HG03439 (cell line): Measurements from ENCODE around the gene ADGRG1.

Source experiments
- ATAC-seq: cut with Tn5 transposase; IDR thresholded peaks from one replicate; pipeline ENCODE4 v1.9.1; 2021; ENCODE audit warnings: mild to moderate bottlenecking, moderate library complexity; ENCODE audit not compliant: unreplicated experiment

The ADGRG1 gene

DNA sequence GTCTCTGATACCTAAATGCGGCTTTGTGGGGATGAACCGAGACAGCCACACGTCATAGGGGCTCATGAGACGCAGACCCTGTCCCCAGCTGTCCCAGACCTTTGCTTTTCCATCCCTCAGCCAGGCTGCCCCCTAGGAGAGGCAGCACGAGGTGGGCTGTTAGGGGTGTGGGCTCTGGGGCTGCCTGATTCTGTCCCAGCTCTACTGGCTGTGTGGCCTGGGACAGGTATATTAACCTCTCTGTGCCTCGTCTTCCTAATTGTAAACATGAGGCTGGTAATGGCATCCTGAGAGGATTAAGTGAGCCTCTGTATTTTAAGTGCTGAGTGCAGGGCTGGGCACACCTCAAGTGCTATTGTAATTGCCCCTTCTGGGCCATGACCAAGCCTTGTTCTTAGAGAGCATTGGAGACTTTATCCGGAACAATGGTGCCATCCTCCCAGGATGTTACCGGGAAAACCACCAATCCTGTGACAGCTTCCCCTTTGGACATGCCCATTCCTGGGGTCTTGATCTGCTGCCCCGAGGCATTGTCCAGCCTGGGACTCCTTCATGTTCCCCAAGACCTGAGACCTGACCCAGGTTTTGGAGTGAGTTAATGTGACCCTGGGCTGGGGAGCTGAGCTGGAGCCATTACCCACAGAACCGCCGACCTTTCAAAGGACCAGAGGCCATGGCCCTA is 5.1 kb downstream of the ADGRG1 start:
- no peak for ATAC-seq

DNA sequence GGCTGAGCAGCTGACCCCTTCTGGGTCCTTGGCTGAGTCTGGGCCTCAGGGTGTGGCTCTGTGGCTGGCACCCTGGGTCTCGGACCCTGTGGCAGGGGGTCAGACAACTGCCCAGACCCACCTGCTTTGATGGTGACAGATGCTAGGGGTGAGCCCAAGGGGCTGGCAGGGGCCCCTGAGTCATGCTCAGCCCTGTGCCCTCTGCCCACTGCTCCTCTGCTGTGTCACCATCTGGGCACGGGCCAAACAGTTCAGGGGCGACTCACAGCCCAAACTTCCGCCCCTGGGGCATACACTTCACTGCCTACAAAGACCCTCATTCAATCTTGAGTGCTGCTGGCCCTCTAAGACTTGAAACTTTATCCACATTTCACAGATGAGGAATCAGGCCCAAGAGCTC is 5.7 kb downstream of the ADGRG1 start:
- no peak for ATAC-seq

DNA sequence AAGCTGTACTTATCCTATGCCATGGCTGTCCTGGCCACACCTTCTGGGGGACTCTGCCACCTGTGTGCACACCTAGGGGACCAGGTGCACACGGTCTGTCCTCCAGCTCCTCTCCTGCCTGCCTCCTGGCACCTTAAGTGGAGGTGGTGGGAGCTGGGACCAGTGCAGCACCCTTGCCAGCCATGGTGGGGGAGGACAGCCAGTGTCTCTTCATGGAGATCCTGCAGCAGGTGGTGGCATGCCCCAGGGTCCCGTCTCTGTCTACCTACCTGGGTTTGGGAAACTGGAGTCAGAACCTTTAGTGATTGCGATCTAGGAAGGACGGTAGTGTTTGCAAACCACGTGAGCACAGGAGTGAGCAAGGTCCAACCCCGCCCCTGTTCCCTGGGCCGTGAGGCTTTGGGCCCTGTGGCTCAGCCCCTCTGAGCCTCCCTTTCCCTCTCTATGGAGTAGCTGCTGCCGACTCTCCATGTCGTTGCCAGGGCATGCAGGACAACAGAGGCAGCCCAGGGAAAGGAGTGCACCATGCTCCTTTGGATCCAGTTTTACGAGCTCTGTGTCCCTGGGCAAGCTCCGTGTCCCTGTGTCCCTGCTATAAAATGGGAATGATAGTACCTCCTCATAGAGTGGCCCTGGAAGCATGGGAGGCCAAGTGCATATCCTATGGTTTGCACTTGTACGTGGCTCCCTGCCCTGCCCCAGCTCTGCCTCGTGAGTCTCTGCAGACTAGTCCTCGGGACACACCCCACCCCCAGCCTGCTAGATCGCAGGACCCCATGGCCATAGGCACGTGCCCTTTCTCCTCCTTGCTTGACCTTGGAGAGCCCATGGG is 7.1 kb downstream of the ADGRG1 start:
- no peak for ATAC-seq

DNA sequence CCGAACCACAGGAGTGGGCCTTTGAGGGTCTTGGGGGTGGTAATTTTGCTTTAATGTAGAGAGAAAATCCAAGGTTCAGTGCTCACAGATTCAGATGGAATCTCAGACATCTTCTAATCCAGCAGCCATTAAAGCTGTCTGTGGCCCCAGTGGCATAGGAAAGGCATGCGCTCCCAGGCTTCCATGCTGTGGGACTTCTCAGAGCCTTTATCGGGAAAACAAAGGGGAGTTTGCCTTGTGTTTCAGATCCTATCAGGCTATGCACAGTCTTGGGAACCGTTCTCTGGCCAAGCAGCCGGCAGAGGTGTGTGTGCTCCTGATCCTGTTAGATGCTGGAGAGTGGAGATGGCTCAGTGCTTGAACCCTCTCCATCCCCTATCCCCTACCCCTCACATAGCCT is 7.8 kb downstream of the ADGRG1 start:
- ATAC-seq, result no peak

DNA sequence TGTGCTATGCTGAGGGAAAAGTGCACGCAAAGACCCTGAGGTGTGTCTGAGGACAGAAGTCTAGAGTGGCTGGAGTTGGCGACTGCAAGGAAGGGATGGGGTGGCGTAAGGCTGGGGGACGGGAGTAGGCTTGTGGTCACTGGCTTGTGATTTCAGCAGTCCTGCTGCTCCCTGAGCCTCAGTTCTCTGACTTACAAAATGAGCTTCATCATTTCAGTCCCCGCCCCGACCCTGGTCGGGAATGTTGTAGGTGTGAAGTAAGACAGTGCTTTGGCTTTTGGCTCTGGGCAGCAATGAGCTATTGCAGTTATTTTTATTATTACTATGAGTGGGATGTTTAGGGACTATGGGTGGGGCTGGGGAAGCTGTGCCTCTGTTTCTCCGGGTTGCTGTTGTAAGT is 8.6 kb downstream of the ADGRG1 start:
- ATAC-seq, result no peak

DNA sequence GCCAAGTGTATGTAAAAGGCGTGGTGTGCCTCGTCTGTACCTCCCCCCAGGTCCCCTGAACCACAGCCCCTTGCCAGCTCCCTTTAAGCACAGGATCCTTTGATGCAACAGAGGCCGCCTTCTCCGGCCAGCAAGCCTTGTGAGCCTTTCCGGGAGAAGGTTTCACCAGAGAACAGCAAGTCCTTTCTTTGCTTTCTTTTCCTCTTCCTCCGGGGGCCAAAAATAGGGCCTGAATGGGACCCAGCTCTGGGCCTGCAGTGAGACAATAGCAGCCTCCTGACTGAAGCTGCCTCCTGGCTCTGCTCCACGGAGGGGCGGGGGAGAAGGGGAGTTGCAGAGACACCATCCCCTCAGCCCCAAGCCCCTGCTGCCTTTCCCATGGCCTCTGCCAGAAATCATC is 9.0 kb downstream of the ADGRG1 start:
- ATAC-seq, result no peak

DNA sequence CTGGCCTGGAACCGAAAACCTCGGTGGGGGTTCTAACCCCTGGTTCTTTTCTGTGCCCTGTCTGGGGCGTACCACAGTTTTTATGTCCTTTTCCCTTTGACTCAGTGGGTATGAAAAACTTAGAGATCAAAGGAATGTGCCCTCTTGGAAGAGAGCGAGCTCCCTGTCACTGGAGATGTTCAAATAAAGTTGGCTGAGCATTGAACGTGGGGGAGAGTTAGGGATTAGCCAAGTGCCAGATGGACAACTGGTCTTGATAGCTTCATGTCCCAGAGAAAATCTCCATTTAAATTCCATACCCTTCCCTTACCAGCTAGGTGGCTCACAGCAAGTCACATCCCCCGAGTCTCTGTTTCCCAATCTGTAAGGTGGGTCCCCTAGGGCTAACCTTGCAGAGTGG is 9.5 kb downstream of the ADGRG1 start:
- ATAC-seq, result no peak

DNA sequence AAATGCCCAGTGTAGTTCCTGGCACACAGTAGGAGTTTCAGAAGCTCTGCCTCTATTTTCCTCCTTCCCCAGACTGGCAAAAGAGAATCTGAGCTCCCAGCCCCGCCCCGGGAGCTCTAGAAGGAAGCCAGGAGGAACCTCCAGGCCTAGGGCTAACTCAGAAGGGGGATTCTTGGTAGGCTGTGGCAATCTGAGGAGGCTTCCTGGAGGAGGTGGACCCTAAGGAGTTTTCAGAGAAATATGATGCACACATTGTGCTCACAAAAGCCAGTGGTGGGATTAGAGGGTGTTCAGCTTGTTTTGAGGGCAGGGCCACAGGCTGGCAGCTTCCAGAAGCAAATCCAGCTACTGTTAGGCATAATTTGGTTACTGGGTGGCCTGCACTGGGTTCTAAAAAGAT is 10.0 kb downstream of the ADGRG1 start:
- no peak for ATAC-seq

DNA sequence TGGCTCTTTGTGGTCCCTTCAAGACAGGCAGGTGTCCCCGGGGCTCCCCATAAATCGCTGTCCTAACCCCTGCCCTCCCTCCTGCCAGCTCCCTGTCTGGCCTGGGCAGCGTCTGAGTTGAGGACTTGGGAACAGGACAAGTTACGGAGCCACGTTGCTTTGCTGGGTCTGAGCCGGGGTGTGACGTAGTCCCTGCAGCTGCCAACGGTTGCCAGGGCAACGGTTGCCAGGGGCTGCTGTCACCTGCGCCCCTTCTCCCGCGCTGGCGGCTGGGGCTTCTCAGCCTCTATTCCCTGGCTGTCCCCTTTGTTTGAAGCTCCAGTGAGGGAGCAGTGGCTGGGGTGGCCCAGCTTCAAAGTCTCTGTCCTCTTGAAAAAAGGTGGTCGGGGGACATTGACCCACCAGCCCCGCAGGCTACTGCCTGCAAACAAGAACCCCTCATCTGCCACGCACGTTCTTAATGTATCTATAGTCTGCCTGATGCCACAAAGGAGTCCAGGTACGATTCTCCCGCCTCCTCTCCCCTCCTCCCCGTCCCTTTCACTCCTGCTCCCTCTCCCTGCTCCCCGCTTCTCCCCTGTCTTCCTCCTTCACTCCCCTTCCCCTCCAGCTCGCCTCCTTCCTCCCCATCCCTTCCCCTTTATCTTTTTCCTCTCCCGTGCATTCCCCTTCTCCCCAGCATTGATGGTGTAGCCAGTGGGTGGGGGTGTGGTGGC is 10.9 kb downstream of the ADGRG1 start:
- ATAC-seq, result no peak

DNA sequence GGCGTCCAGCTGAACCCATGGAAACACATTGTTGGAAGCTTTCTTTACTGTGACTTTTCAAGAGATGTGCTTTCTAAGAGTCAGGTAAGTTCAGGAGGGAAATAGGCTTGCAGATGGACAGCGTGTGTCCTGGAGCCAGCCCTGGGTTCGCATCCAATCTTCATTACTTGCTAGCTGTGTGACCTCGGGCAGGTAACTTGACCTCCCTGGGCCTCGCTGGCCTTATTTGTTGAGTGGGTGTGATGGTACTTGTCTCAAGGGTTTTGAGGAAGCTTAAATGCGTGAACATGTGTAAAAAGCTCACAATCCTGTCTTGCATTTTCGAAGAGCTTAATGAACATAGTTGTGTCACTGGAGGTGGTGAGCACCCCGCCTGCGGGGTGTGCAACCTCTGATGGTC is 11.8 kb downstream of the ADGRG1 start:
- no peak for ATAC-seq

DNA sequence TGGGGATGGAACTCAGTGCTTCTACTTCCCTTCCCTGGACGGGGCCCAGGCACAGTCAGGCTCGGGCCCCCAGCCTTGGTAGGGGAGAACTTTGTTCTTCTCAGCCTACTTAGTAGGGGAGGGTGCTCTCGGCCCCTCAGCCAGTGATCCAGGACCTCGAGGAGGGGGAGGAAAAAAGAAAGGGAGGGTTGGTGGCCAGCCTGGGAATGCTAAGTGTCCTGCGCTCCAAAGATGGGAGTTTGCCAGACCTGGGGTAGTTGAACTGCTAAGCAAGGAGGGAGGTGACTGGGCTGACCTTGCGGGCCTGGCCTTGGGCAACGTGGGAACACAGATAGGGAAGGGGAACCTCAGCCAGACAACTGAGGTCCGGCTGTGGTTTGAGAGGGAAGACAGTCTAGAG is 12.2 kb downstream of the ADGRG1 start:
- no peak for ATAC-seq

DNA sequence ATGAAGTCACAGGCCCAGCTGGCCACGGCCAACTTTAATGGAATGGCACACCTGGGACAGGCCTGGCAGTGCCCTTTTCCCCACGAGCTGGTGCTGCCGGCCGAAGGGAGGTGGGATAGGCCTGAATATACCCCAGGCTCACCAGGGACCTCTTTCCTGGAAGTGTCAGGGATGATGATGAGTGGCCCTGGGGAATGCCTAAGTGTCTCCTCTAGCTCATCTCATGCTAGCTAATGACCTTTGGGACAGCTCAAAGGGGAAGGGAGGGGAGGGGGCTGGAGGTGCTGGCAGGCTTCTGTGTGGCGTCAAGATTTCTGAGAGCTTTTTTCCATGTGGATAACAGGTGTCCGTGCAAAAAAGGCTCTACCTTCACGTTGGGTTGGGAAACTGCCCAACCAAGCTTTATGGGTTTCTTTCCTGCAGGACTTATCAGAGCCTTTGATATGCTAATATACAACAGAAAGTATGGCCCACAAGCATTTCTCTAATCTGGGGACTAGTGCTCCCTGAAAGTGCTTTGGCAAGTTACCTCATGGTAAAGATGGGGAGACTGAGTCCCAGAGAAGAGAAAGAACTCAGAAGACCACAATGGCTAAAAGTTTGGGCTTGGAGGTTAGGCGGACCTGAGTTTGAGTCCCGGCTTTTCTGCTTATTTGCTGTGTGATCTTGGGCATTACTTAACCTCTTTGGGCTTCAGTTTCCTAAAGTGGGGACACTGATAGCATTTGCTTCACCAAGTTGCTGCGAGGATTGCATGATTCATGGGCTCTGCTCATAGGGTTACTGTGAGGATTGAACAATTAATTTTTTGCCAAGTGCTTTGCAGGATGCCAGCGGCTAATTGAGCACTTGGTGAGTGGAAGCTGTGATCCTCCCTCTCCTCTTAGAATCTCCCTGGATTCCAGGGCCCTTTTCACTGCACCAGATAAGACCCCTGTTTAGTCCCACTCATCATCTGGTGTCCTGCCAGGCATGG is 14.0 kb downstream of the ADGRG1 start:
- ATAC-seq, result no peak

DNA sequence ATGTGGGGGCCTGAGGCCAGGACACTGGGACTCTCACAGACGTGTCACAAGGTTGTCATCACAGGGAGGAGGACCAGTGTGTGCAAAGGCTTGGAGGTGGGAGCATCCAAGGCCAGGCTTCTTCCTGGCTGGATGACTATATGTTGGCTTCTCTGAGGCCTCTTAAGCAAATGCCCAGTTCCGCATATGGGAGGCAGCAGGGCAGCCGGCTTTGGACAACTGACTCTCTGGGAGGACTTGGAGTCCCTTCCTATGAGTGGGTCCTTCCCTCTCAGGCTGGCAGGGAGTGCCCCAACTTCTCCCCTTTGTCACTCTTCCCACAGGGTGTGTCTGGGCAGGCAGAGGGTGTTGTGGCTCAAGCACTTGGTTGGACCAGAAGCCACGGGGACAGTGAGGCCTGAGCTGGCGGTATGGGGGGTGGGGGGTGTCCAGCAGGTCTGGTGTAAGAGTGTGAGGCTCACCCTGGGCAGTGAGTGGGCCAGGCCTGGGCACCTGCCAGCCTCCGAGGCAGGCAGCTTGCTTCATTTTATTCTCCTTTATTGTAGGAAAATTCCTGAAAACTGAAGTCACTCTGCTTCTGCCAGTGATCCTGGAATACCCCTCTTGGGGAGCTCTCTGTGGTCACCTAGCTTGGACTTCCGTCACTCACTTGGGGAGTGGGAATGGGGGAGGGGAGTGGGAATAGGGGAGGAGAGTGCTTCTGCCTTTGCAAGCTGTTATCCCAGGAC is 14.9 kb downstream of the ADGRG1 start:
- ATAC-seq, result no peak

DNA sequence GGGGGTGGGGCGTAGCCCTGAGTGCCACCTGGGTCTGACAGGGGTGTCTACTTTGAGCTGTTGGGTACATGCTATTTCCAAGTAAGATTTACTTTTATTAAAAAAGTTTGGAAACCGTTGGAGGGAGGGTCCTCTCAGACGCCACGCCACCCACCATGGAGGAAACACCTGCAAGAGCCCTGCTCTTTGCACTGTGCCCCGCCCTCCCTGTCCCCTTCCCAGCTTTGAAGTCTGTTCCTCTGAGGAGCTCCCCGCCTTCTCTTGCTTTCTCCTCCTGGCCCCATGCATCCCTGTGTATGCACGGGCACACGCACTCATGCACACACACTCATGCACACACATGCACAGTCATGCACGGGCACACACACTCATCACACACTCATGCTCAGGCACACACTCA is 15.5 kb downstream of the ADGRG1 start:
- ATAC-seq, result no peak

DNA sequence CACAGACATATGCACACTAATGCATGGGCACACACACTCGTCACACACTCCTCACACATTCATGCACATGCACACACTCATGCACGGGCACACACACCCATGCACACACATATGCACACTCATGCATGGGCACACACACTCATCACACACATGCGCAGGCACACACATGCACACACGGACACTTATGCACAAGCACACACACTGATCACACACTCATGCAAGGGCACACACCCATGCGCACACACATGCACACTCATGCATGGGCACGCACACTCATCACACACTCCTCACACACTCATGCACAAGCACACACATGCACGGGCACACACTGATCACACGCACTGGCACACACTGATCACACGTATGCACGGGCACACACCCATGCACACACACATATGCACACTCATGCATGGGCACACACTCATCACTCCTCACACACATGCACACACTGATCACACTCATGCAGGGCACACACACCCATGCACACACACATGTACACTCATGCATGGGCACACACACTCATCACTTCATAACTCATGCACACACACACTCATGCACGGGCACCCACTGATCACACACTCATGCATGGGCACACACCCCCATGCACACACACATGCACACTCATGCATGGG is 16.1 kb downstream of the ADGRG1 start:
- ATAC-seq, result no peak

DNA sequence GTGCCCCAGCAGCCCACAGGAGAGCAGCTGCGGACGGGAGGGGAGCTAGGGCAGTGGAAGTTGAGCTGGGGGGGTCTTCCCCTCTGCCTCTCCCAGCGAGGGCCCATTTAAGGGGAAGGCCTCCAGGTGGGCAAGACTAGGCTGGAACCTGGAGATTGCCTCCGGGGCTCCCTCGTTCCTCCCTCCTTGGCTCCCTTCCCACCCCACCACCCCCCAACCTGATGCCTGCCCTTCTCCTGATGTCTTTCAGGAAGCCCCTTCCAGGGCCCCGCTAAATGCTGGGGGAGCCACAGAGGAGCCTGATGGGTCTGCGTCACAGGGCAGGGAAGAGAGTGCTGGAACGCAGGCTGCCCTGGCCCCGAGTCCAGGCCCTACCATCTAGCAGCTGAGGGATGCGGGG is 16.7 kb downstream of the ADGRG1 start:
- ATAC-seq, result no peak

DNA sequence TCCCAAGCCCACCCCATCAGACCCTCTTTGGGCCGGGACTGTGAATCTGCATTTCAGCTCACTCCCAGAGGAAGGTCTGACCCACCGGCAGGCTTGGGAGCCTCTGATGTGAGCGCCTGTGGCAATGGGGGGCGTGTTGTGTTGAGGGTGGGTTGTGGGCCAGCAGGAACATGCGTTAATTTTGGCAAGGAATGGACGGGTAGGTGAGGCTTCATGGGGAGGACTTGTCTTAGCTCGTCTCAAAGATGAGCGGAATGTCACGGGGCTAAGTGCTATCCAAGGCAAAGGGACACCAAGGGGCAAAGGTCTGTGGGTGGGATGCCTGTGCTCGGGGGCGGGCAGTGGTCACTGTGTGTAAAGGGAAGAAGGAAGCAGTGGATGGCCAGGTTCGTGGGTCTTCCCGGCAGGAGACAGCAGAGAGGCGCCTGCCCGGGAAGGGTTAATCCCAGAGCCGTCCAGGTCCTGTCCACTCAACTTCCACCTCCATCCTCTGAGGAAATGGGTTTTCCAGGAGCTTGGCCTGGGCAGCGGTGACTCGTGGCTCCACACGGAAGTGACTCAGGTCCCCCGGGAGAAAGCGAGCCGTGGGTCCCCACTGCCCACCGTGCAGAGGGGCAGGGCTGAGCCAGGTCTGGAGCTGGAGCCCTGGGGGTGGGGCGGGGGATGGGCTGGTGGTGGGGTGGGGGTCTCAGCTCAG is 17.4 kb downstream of the ADGRG1 start:
- no peak for ATAC-seq

DNA sequence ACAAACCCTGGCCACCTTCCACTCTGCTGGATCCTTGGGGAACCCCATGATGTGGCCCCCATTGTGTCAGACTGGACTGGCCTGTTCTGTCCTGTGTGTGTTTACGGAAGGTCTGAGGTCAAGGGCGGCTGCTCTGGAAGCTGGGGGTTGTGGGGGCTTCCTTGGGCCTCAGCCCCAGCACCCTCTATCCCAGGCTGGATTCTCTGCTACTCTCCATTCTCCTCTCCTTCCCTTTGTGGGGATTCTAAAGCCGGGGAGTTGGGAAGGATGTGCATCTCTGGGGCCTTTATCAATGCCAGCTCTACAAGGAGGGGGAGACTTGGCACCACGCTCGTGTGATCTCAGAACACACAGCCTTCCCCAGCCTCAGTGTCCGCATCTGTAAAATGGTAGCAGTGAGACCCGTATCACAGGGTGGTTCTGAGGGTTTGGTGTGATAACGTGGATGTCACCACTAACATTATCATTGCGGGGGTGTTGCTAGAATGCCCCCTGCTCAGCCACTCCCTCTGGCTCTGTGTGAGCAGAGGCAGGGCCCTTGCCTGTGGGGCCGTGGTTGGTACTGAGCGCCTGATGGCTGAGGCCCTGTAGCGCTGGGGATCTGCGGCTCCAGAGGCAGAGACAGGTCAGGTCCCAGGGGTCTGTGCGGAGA is 18.1 kb downstream of the ADGRG1 start:
- ATAC-seq, result no peak
